GM12878 (cell line): Measurements from ENCODE around the gene MATN1.

Experiments
- FOXM1 ChIP-seq: IDR thresholded peaks from 2 replicates; pipeline ENCODE4 v1.6.1; 2012; ENCODE audit warnings: low read depth, mild to moderate bottlenecking, inconsistent platforms, low read length, moderate library complexity
- SMARCA5 ChIP-seq: fragments of 450-650 bp; IDR thresholded peaks from 2 replicates; pipeline ENCODE4 v1.6.1; 2017; ENCODE audit warnings: mild to moderate bottlenecking
- TF ChIP-seq, protein P1 (sequence below), 3 experiments: IDR thresholded peaks in 2 of 3; conservative IDR thresholded peaks in 1 of 3; 2 replicates each; pipeline ENCODE4 v1.5.1; 2011; ENCODE audit warnings: low read depth in 3 of 3, low read length in 3 of 3, mild to moderate bottlenecking in 3 of 3, control low read depth in 2 of 3, moderate library complexity in 2 of 3, inconsistent platforms in 1 of 3, mixed read lengths in 1 of 3; ENCODE audit not compliant: control insufficient read depth in 2 of 3, insufficient read depth in 1 of 3; ENCODE audit errors: extremely low read depth in 1 of 3

DNA sequence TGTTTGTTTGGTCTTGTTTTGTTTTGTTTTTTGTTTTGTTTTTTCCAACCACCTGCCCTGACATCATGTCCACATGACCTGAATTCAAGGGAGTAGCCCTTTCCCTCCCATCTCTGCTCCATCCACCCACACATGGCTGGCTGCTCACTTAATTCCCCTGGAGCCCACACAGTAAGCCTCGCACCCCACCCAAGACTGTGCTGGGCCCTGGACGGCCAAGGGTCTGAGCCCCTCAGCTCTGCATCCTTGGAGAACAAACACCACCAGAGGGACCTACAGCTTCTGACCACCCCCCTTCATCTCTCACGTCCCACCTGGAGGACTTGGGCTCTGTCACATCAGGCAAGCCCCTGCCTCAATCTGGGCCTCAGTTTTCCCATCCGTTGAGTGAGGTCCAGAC, 39.1 kb downstream of the MATN1 start:
- no peak for TF ChIP-seq FOXM1
- no peak for TF ChIP-seq SMARCA5
- TF ChIP-seq, protein P1, sequence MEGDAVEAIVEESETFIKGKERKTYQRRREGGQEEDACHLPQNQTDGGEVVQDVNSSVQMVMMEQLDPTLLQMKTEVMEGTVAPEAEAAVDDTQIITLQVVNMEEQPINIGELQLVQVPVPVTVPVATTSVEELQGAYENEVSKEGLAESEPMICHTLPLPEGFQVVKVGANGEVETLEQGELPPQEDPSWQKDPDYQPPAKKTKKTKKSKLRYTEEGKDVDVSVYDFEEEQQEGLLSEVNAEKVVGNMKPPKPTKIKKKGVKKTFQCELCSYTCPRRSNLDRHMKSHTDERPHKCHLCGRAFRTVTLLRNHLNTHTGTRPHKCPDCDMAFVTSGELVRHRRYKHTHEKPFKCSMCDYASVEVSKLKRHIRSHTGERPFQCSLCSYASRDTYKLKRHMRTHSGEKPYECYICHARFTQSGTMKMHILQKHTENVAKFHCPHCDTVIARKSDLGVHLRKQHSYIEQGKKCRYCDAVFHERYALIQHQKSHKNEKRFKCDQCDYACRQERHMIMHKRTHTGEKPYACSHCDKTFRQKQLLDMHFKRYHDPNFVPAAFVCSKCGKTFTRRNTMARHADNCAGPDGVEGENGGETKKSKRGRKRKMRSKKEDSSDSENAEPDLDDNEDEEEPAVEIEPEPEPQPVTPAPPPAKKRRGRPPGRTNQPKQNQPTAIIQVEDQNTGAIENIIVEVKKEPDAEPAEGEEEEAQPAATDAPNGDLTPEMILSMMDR (IDR thresholded peaks at IDR 0.05 in 2 of 3, conservative IDR thresholded peaks at IDR 0.05 in 1 of 3; ENCODE audit: control insufficient read depth in 2 of 3, extremely low read depth in 1 of 3, insufficient read depth in 1 of 3, low read depth in 3 of 3, low read length in 3 of 3), result no peak
